ENCODE results near the gene EDIL3. TPM values are rescaled to one million over a fixed set of nuclear protein-coding genes. Genes with fewer than 3 reads are reported as not detected.

EDIL3 gene
- total and polyA plus RNA-seq, 9 of the 15 experiments (the other 6 are each of a cell fraction or from before 2014, with no cell fraction given), result 0.09 TPM; not detected in 8

- no peak for TF ChIP-seq MED1 (CRISPR knock-in tag; IDR thresholded peaks at IDR 0.05; ENCODE audit: borderline replicate concordance)
- Histone ChIP-seq H3K4me1 (replicated peaks in 1 of 2; ENCODE audit: control insufficient read depth in 2 of 2, insufficient read depth in 2 of 2, low read length in 2 of 2) (no peaks in the 10 kb centered on the region), H3K9ac (ENCODE audit: insufficient read depth in 1 of 2, low read depth in 2 of 2, low read length in 2 of 2) (no peak overlapping the region), H3K27ac (ENCODE audit: extremely low read depth, low read depth, low read length) (no peak overlapping the region), H3K79me2 (ENCODE audit: control insufficient read depth, insufficient read depth, low read length) (no peaks in the 10 kb centered on the region), H3K27me3 (ENCODE audit: control insufficient read depth in 2 of 2, insufficient read depth in 2 of 2, low read length in 2 of 2) (no peaks in the 10 kb centered on the region), H3K4me2 (ENCODE audit: insufficient read depth, low read length) (no peak overlapping the region), H3K9me1 (ENCODE audit: control insufficient read depth, insufficient read depth, low read length) (no peaks in the 10 kb centered on the region), H2AFZ (ENCODE audit: low read depth, low read length) (no peak overlapping the region), H4K20me1 (replicated peaks; ENCODE audit: control insufficient read depth, insufficient read depth, low read length) (no peaks in the 10 kb centered on the region), H3K9me3 (replicated peaks; ENCODE audit: control insufficient read depth, insufficient read depth, low read depth, low read length) (no peaks in the 10 kb centered on the region), H3K36me3 (ENCODE audit: control insufficient read depth, insufficient read depth, low read length) (no peaks in the 10 kb centered on the region), H3K4me3 (no peak overlapping the region)
- no peak for ATAC-seq
- CTCF ChIA-PET (ENCODE audit: low intra/inter-chr PET ratio), result no interaction called here
- 2% methylated on average over 4 of the region's 4 CpGs for WGBS (ENCODE audit: insufficient coverage, low coverage, missing lambda C conversion rate)
- intact Hi-C loops (cut with micrococcal nuclease) (no loop called here), in situ Hi-C loops (cut with MboI) (no loop called here)
- DNase-seq (ENCODE audit: extremely low read depth in 1 of 4, low spot score in 3 of 4), result no peak
- FAIRE-seq, result no peak
- no TSS peak for BruUV-seq (replicated peaks)
- POLR2A ChIA-PET, result no interaction called here
Measured at GRCh38 chr5:83914662-83915418, 469.8 kb downstream of the EDIL3 start.

- no peak for FAIRE-seq
- no TSS peak for BruUV-seq (replicated peaks)
- DNase-seq (ENCODE audit: extremely low read depth in 1 of 4, low spot score in 3 of 4), result no peak
- Histone ChIP-seq H3K4me3 (no peak overlapping the region), H3K9me1 (ENCODE audit: control insufficient read depth, insufficient read depth, low read length) (no peaks in the 10 kb centered on the region), H4K20me1 (replicated peaks; ENCODE audit: control insufficient read depth, insufficient read depth, low read length) (no peaks in the 10 kb centered on the region), H3K27ac (ENCODE audit: extremely low read depth, low read depth, low read length) (no peak overlapping the region), H3K79me2 (ENCODE audit: control insufficient read depth, insufficient read depth, low read length) (no peaks in the 10 kb centered on the region), H3K4me1 (replicated peaks in 1 of 2; ENCODE audit: control insufficient read depth in 2 of 2, insufficient read depth in 2 of 2, low read length in 2 of 2) (no peaks in the 10 kb centered on the region), H3K27me3 (ENCODE audit: control insufficient read depth in 2 of 2, insufficient read depth in 2 of 2, low read length in 2 of 2) (no peaks in the 10 kb centered on the region), H2AFZ (ENCODE audit: low read depth, low read length) (no peak overlapping the region), H3K36me3 (ENCODE audit: control insufficient read depth, insufficient read depth, low read length) (no peaks in the 10 kb centered on the region), H3K9me3 (replicated peaks; ENCODE audit: control insufficient read depth, insufficient read depth, low read depth, low read length) (no peaks in the 10 kb centered on the region), H3K4me2 (ENCODE audit: insufficient read depth, low read length) (no peak overlapping the region), H3K9ac (ENCODE audit: insufficient read depth in 1 of 2, low read depth in 2 of 2, low read length in 2 of 2) (no peak overlapping the region)
- 1% methylated on average over 4 of the region's 4 CpGs for WGBS (ENCODE audit: insufficient coverage, low coverage, missing lambda C conversion rate)
- TF ChIP-seq PPARD (CRISPR knock-in tag; IDR thresholded peaks at IDR 0.05) (no peak), MLLT1 (IDR thresholded peaks at IDR 0.05) (no peak), HMGXB4 (CRISPR knock-in tag; IDR thresholded peaks at IDR 0.05) (no peak), ZZZ3 (IDR thresholded peaks at IDR 0.05) (no peak), ZC3H11A (IDR thresholded peaks at IDR 0.05; ENCODE audit: low read depth, low read length) (no peak), JUN (IDR thresholded peaks at IDR 0.05; ENCODE audit: borderline replicate concordance, low read depth, low read length) (no peak), JUN (CRISPR knock-in tag; IDR thresholded peaks at IDR 0.05; ENCODE audit: borderline replicate concordance) (no peak), NR4A1 (CRISPR knock-in tag; IDR thresholded peaks at IDR 0.05) (no peak), NR4A1 (tag; IDR thresholded peaks at IDR 0.05) (no peak), RFX1 (IDR thresholded peaks at IDR 0.05) (no peak), WHSC1 (IDR thresholded peaks at IDR 0.05; ENCODE audit: low read length) (no peak)
- CTCF ChIA-PET (ENCODE audit: low intra/inter-chr PET ratio), result no interaction called here
- POLR2A ChIA-PET, result no interaction called here
- in situ Hi-C loops (cut with MboI), result no loop called here
- intact Hi-C loops (cut with micrococcal nuclease), result no loop called here
- ATAC-seq, result no peak
Measured at GRCh38 chr5:83914199-83914598, 470.5 kb downstream of the EDIL3 start.

Data from K562 (cell line).